Fibroblast of skin of left quadriceps (primary cell): ENCODE data around the gene TMBIM6.
"Not testable (repeated sequence)": the region's sequence is repeated elsewhere in the genome, so short reads cannot be mapped to it uniquely, and the experiment has no call there.

Experiments used
- DNase-seq, 2 experiments: peaks; one replicate each; pipeline ENCODE4 v3.0.0-alpha.2; 2013; ENCODE audit warnings: low read depth in 2 of 2

Gene TMBIM6

GRCh38 chr12:49740930-49741881 lies at the start of gene TMBIM6:
Gene TMBIM6, plus strand, starts transcription at chr12:49741557. Its CDS starts 10,937 bp downstream, at chr12:49752494.
- DNase-seq, result peak; percentile 100

DNA sequence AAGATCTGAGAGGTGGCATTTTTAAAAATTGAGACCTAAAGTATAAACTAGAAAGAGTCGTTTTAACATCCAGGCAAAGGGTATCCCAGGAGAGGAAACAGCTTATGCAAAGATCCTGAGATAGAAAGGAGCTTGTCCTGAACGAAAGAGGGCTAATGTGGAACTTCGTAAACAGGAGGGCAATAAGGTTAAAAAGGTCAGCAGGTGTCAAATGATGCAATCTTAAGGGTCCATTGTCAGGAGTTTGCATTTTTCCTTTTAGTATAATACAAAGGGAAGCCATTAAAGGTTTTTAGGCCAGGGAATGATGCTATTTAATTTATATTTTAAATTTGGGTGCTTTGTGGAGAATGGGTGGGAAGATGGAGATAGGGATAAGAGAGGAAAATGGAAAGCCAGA lies 48.5 kb upstream of the TMBIM6 start:
- no peak for DNase-seq

GRCh38 chr12:49693931-49694444 lies 47.4 kb upstream of the TMBIM6 start:
- DNase-seq, result no peak

DNA sequence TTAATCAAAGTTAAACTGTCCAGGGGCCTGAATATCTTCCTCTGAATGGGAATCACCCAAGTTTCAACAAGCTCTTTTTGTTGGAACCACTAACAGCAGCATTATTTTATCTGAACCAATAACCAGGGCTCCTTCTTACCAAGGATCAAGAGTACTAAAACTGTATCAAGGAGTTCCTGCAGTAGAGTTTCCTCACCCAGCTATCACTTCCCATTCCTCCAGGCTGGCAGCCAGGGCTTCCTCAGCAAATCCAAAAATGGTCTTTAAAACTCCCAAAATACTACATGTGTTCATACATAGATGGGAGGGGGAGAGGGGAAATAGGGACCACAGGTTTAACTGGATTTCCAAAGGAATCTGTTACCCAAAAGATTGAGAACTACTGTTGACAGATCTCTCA lies 44.6 kb upstream of the TMBIM6 start:
- DNase-seq, result no peak

- DNase-seq, result no peak
Measured at GRCh38 chr12:49697808-49698207, 43.5 kb upstream of the TMBIM6 start.

GRCh38 chr12:49698619-49699545 lies 42.5 kb upstream of the TMBIM6 start:
- no peak for DNase-seq

DNA sequence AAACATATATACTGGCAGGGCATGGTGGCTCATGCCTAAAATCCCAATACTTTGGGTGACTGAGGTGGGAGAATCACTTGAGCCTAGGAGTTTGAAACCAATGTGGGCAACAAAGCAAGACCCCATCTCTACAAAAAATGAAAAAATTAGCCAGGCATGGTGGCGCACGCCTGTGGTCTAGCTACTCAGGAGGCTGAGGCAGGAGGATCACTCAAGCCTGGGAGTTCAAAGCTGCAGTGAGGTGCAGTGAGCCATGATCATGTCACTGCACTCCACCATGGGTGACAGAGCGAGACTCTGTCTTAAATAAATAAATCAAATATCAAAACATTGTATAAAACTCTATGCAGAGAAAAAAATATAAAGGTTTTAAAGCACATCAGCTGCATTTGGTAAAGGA lies 39.3 kb upstream of the TMBIM6 start:
- no peak for DNase-seq

GRCh38 chr12:49702676-49703215 lies 38.6 kb upstream of the TMBIM6 start:
- DNase-seq, result no peak

DNA sequence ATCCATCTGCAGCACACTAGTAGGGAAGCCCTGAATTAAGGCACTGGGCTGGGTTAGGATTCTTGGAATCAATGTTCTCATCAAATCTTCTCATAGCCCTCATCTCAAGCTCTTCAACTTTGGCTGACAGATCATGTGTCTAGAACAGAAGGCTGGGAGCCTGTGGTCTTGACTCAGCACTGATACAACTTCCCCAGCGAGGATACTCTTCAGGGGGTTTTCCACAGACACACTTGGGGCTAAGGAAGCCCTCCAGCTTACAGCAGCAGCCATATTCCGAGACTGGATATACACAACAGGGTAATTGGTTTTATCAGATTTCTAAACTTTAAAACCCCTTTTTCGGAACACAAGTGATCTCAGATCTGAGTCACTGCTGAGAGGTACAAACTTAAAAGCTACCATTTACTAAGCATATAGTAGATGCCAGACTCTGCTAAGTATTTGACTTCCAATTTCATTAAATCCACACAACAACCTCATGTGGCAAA lies 37.7 kb upstream of the TMBIM6 start:
- DNase-seq, result peak; percentile 56 to 64

GRCh38 chr12:49705479-49706134 lies 35.8 kb upstream of the TMBIM6 start:
- peak in 1 of 2 experiments; percentile 30 for DNase-seq

- DNase-seq, result no peak
Measured at GRCh38 chr12:49706351-49707127, 34.8 kb upstream of the TMBIM6 start.

- DNase-seq, result peak; percentile 93 to 94
Measured at GRCh38 chr12:49707128-49707811, 34.1 kb upstream of the TMBIM6 start, which contains the start of gene FMNL3. Gene FMNL3, minus strand, starts transcription at chr12:49707405. Its CDS starts 225 bp downstream, at chr12:49707180.

- no peak for DNase-seq
Measured at GRCh38 chr12:49707812-49708147, 33.6 kb upstream of the TMBIM6 start.

GRCh38 chr12:49708851-49709250 lies 32.5 kb upstream of the TMBIM6 start:
- DNase-seq, result no peak

- not testable (repeated sequence) for DNase-seq
Measured at GRCh38 chr12:49713952-49714351, 27.4 kb upstream of the TMBIM6 start.

DNA sequence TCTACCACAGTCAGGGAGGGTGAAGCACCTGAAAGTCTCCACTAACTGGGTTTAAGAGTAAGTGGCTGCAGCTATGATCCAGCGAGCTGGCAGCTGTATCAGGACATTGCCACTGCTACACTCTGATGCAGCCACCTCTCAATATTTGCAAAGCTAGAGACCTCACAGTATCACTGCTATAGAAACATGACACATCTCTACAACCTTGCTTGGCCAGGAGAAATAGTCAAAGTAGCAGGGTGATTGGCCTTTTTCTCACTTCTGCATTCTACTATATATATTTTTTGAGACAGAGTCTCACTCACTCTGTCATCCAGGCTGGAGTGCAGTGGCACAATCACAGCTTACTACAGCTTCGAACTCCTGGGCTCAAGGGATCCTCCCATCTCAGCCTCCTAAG lies 24.8 kb upstream of the TMBIM6 start:
- DNase-seq, result no peak

- DNase-seq, result not testable (repeated sequence)
Measured at GRCh38 chr12:49717800-49718199, 23.6 kb upstream of the TMBIM6 start.

- no peak for DNase-seq
Measured at GRCh38 chr12:49720214-49720613, 21.1 kb upstream of the TMBIM6 start.

- not testable (repeated sequence) for DNase-seq
Measured at GRCh38 chr12:49721355-49721754, 20.0 kb upstream of the TMBIM6 start.

GRCh38 chr12:49728446-49728845 lies 12.9 kb upstream of the TMBIM6 start:
- no peak for DNase-seq
